IMR-90 (cell line): ENCODE measurements around the gene PHEX. TPM values are rescaled to one million over a fixed set of nuclear protein-coding genes. Genes with fewer than 3 reads are reported as not detected.

Experiments used
- ATAC-seq: fragments of 200-7000 bp; cut with Tn5 transposase; 2 replicates; pipeline ENCODE4 v1.9.1; 2020; ENCODE audit warnings: low read depth, mild to moderate bottlenecking, moderate library complexity
- BruUV-seq: library from RNA; stranded (reverse); fragments of 400-500 nt; replicated peaks from 2 replicates; lab custom pipeline; 2021; lab: Mats Ljungman, UMichigan
- CTCF ChIA-PET: fragments of 300-600 bp; formaldehyde crosslinking; extraction: SDS; loops from one replicate; lab custom pipeline; 2021; ENCODE audit warnings: antibody characterized with exemption; lab: Yijun Ruan, JAX
- POLR2A ChIA-PET: fragments of 300-600 bp; sonication (Branson Sonifier 250); formaldehyde crosslinking; loops from one replicate; lab custom pipeline; 2022; ENCODE audit warnings: antibody characterized with exemption; ENCODE audit not compliant: unreplicated experiment; lab: Charles Lee
- DNase-seq: peaks from one replicate; pipeline ENCODE4 v3.0.0; 2013
- H2AFZ ChIP-seq: replicated peaks from 2 replicates; pipeline ENCODE3; 2013; ENCODE audit warnings: low read length, mild to moderate bottlenecking; ENCODE audit not compliant: poor library complexity
- H2AK5ac ChIP-seq: 2 replicates; pipeline ENCODE4 v1.6.1; 2013; ENCODE audit warnings: low read depth, low read length, inconsistent platforms
- H2AK9ac ChIP-seq: replicated peaks from 2 replicates; pipeline ENCODE3; 2013; ENCODE audit warnings: mild to moderate bottlenecking, low read depth, low read length, moderate library complexity; ENCODE audit not compliant: poor library complexity
- H2BK120ac ChIP-seq: 2 replicates; pipeline ENCODE4 v1.6.1; 2013; ENCODE audit warnings: low read depth, low read length, inconsistent platforms
- H2BK15ac ChIP-seq: 3 replicates; pipeline ENCODE4 v1.6.1; 2013; ENCODE audit warnings: low read depth, low read length, inconsistent platforms
- H2BK20ac ChIP-seq: 2 replicates; pipeline ENCODE4 v1.6.1; 2013; ENCODE audit warnings: low read depth, mild to moderate bottlenecking, inconsistent platforms, low read length, moderate library complexity
- H2BK5ac ChIP-seq: 2 replicates; pipeline ENCODE4 v1.6.1; 2013; ENCODE audit warnings: mild to moderate bottlenecking, low read depth, low read length, inconsistent platforms; ENCODE audit not compliant: poor library complexity, severe bottlenecking
- H3K14ac ChIP-seq: replicated peaks from 2 replicates; pipeline ENCODE4 v1.6.1; 2013; ENCODE audit warnings: low read depth, low read length, inconsistent platforms
- H3K18ac ChIP-seq: 2 replicates; pipeline ENCODE4 v1.6.1; 2013; ENCODE audit warnings: low read depth, low read length, control low read depth
- H3K23ac ChIP-seq: 2 replicates; pipeline ENCODE4 v1.6.1; 2013; ENCODE audit warnings: low read depth, low read length, inconsistent platforms
- H3K27ac ChIP-seq: 2 replicates; pipeline ENCODE4 v1.5.1; 2013; ENCODE audit warnings: mild to moderate bottlenecking, control low read depth, low read length; ENCODE audit not compliant: insufficient read depth
- H3K27me3 ChIP-seq: 2 replicates; pipeline ENCODE4 v1.6.1; 2013; ENCODE audit warnings: low read length; ENCODE audit not compliant: control insufficient read depth, insufficient read depth
- H3K36me3 ChIP-seq: 2 replicates; pipeline ENCODE4 v1.6.1; 2013; ENCODE audit warnings: low read length, mixed read lengths; ENCODE audit not compliant: control insufficient read depth, insufficient read depth
- H3K4ac ChIP-seq: 2 replicates; pipeline ENCODE4 v1.6.1; 2013; ENCODE audit warnings: low read depth, low read length, inconsistent platforms
- H3K4me1 ChIP-seq: 2 replicates; pipeline ENCODE4 v1.6.1; 2013; ENCODE audit warnings: low read length, mixed read lengths; ENCODE audit not compliant: control insufficient read depth, insufficient read depth
- H3K4me2 ChIP-seq: 2 replicates; pipeline ENCODE4 v1.6.1; 2013; ENCODE audit warnings: low read depth, mild to moderate bottlenecking, control low read depth, low read length, moderate library complexity
- H3K4me3 ChIP-seq: 2 replicates; pipeline ENCODE4 v1.5.1; 2013; ENCODE audit warnings: low read depth, mild to moderate bottlenecking, control low read depth, low read length, moderate library complexity; ENCODE audit not compliant: insufficient read depth
- H3K56ac ChIP-seq: 2 replicates; pipeline ENCODE4 v1.6.1; 2013; ENCODE audit warnings: low read length, inconsistent platforms; ENCODE audit not compliant: insufficient read depth; ENCODE audit errors: extremely low read depth
- H3K79me1 ChIP-seq, 2 experiments: 2 replicates each; pipeline ENCODE4 v1.6.1; 2013; ENCODE audit warnings: low read length in 2 of 2, inconsistent platforms in 1 of 2, low read depth in 1 of 2
- H3K9ac ChIP-seq: 2 replicates; pipeline ENCODE4 v1.6.1; 2013; ENCODE audit warnings: low read depth, low read length, control low read depth
- H3K9me1 ChIP-seq: 2 replicates; pipeline ENCODE4 v1.6.1; 2013; ENCODE audit warnings: low read length, inconsistent platforms; ENCODE audit not compliant: insufficient read depth
- H3K9me3 ChIP-seq: 2 replicates; pipeline ENCODE4 v1.6.1; 2013; ENCODE audit warnings: low read length; ENCODE audit not compliant: control insufficient read depth, insufficient read depth
- H4K20me1 ChIP-seq: 2 replicates; pipeline ENCODE4 v1.6.1; 2013; ENCODE audit warnings: low read length, inconsistent platforms; ENCODE audit not compliant: insufficient read depth
- H4K5ac ChIP-seq: 2 replicates; pipeline ENCODE4 v1.6.1; 2013; ENCODE audit warnings: mild to moderate bottlenecking, low read depth, low read length, control low read depth
- H4K8ac ChIP-seq, 2 experiments: 2 replicates each; pipeline ENCODE4 v1.6.1; 2013; ENCODE audit warnings: low read depth in 2 of 2, low read length in 2 of 2, control low read depth in 1 of 2, inconsistent platforms in 1 of 2
- H4K91ac ChIP-seq: 2 replicates; pipeline ENCODE4 v1.6.1; 2013; ENCODE audit warnings: low read depth, low read length, inconsistent platforms; ENCODE audit not compliant: insufficient read depth
- BHLHE40 ChIP-seq: fragments of 150-350 bp; IDR thresholded peaks from 2 replicates; pipeline ENCODE4 v1.6.1; 2016; ENCODE audit warnings: mild to moderate bottlenecking, low read depth, low read length
- CEBPB ChIP-seq: IDR thresholded peaks from 2 replicates; pipeline ENCODE4 v1.6.1; 2012; ENCODE audit warnings: low read depth, low read length, improper control_type of control experiment
- CHD1 ChIP-seq: IDR thresholded peaks from 2 replicates; pipeline ENCODE4 v1.6.1; 2012; ENCODE audit warnings: low read depth, low read length, improper control_type of control experiment
- ELK1 ChIP-seq: fragments of 150-350 bp; IDR thresholded peaks from 2 replicates; pipeline ENCODE4 v1.6.1; 2016; ENCODE audit warnings: low read depth, mild to moderate bottlenecking, low read length, moderate library complexity, borderline replicate concordance
- FOS ChIP-seq: fragments of 150-350 bp; IDR thresholded peaks from 2 replicates; pipeline ENCODE4 v1.6.1; 2016; ENCODE audit warnings: low read depth, low read length
- MAFK ChIP-seq: IDR thresholded peaks from 2 replicates; pipeline ENCODE4 v1.6.1; 2012; ENCODE audit warnings: low read depth, low read length, improper control_type of control experiment
- MAZ ChIP-seq: IDR thresholded peaks from 2 replicates; pipeline ENCODE4 v1.6.1; 2012; ENCODE audit warnings: low read depth, mild to moderate bottlenecking, low read length, improper control_type of control experiment, moderate library complexity, borderline replicate concordance
- MXI1 ChIP-seq: IDR thresholded peaks from 2 replicates; pipeline ENCODE4 v1.6.1; 2012; ENCODE audit warnings: low read depth, mild to moderate bottlenecking, low read length, moderate library complexity, borderline replicate concordance
- NFE2L2 ChIP-seq: fragments of 150-350 bp; IDR thresholded peaks from 2 replicates; pipeline ENCODE4 v1.6.1; 2016; ENCODE audit warnings: low read depth, mild to moderate bottlenecking, low read length
- POLR2A ChIP-seq: IDR thresholded peaks from 2 replicates; pipeline ENCODE4 v1.6.1; 2012; ENCODE audit warnings: mild to moderate bottlenecking, low read depth, low read length
- RAD21 ChIP-seq: IDR thresholded peaks from 2 replicates; pipeline ENCODE4 v1.6.1; 2012; ENCODE audit warnings: low read length, improper control_type of control experiment
- RCOR1 ChIP-seq: IDR thresholded peaks from 2 replicates; pipeline ENCODE4 v1.6.1; 2012; ENCODE audit warnings: mild to moderate bottlenecking, low read length, improper control_type of control experiment; ENCODE audit not compliant: insufficient replicate concordance
- RFX5 ChIP-seq: IDR thresholded peaks from 2 replicates; pipeline ENCODE4 v1.8.0; 2012; ENCODE audit warnings: low read depth, mild to moderate bottlenecking, low read length, moderate library complexity
- SMC3 ChIP-seq: fragments of 150-350 bp; IDR thresholded peaks from 2 replicates; pipeline ENCODE4 v1.6.1; 2016; ENCODE audit warnings: low read depth, mild to moderate bottlenecking, antibody characterized with exemption, low read length, moderate library complexity
- USF2 ChIP-seq: fragments of 150-350 bp; IDR thresholded peaks from 2 replicates; pipeline ENCODE4 v1.6.1; 2017; ENCODE audit warnings: mild to moderate bottlenecking, antibody characterized with exemption, low read length, low read depth
- WGBS, 2 experiments: methylation state at CpG; one replicate each; pipeline versions ENCODE4 v1.1.5 to v1.1.7; 2013; ENCODE audit warnings: missing lambda C conversion rate in 2 of 2; ENCODE audit not compliant: insufficient read length in 1 of 2; ENCODE audit errors: extremely low coverage in 2 of 2; 5-methylcytosine and 5-hydroxymethylcytosine counted together
- dilution Hi-C: fragments of 300-500 bp; cut with HindIII; formaldehyde crosslinking; loops from one replicate; pipeline ENCODE4 v1.14.3; 2018; ENCODE audit warnings: low sequenced_read_pairs; ENCODE audit not compliant: unreplicated experiment
- in situ Hi-C: fragments of 300-500 bp; cut with MboI; formaldehyde crosslinking; loops from 3 replicates; pipeline ENCODE4 v1.14.3; 2019; ENCODE audit warnings: low sequenced_read_pairs, inconsistent platforms, mixed read lengths
- intact Hi-C: fragments of 100-400 bp; cut with micrococcal nuclease; formaldehyde crosslinking; loops from 2 replicates; pipeline ENCODE4 v1.10.0; 2022
- polyA plus RNA-seq, 3 experiments: library from polyadenylated mRNA; depleted of rRNA; stranded (reverse); fragments of >200 nt; gene quantifications; 2 replicates each; pipeline ENCODE4 v1.2.3, GENCODE V29; 2012; ENCODE audit warnings: low replicate concordance in 1 of 3
- total RNA-seq: library from RNA; depleted of rRNA; stranded (reverse); fragments of >200 nt; gene quantifications from 2 replicates; pipeline ENCODE4 v1.2.3, GENCODE V29; 2012
- TF ChIP-seq, protein P1 (sequence below): conservative IDR thresholded peaks from 2 replicates; pipeline ENCODE4 v1.5.1; 2012; ENCODE audit warnings: mild to moderate bottlenecking, low read depth, low read length, improper control_type of control experiment

Gene PHEX
- total and polyA plus RNA-seq, 2 of the 4 experiments (the other 2 are of a cell fraction) = 0.10 to 0.18 TPM

GRCh38 chrX:22032506-22032905 lies 381 bp downstream of the PHEX start:
- Histone ChIP-seq H3K4me2 (no peak overlapping the region), H4K91ac (no peak overlapping the region), H3K56ac (no peak overlapping the region), H3K36me3 (no peaks in the 10 kb centered on the region), H4K5ac (no peak overlapping the region), H3K18ac (no peak overlapping the region), H3K9me1 (no peaks in the 10 kb centered on the region), H4K20me1 (no peaks in the 10 kb centered on the region), H3K4me1 (no peaks in the 10 kb centered on the region), H3K27me3 (no peaks in the 10 kb centered on the region), H2AK9ac (no peak overlapping the region), H2AFZ (no peak overlapping the region), H3K79me1 (no peaks in the 10 kb centered on the region), H2BK120ac (no peak overlapping the region), H4K8ac (no peak overlapping the region), H2BK15ac (no peak overlapping the region), H3K9me3 (no peaks in the 10 kb centered on the region), H3K9ac (no peak overlapping the region), H3K4ac (no peak overlapping the region), H2AK5ac (no peak overlapping the region), H3K27ac (no peak overlapping the region), H2BK5ac (no peak overlapping the region), H3K4me3 (no peak overlapping the region), H3K14ac (no peak overlapping the region), H3K23ac (no peak overlapping the region), H2BK20ac (no peak overlapping the region)
- 29% methylated on average over 2 of the region's 6 CpGs; no CpG with 5 or more reads in 1 of the 2 experiments for WGBS, 2 experiments
- in situ Hi-C loops = no loop called here
- POLR2A ChIA-PET = no interaction called here
- ATAC-seq (no peak), DNase-seq (no peak)
- CTCF ChIA-PET = no interaction called here
- no TSS peak for BruUV-seq
- intact Hi-C loops = no loop called here
- TF ChIP-seq ELK1 = no peak
- no peak for TF ChIP-seq NFE2L2
- TF ChIP-seq USF2 = no peak
- no peak for TF ChIP-seq MAZ
- no peak for TF ChIP-seq MXI1
- TF ChIP-seq POLR2A = no peak
- no peak for TF ChIP-seq RCOR1
- TF ChIP-seq FOS = no peak
- no peak for TF ChIP-seq BHLHE40
- TF ChIP-seq RAD21 = no peak
- TF ChIP-seq CHD1 = no peak
- TF ChIP-seq, protein P1, sequence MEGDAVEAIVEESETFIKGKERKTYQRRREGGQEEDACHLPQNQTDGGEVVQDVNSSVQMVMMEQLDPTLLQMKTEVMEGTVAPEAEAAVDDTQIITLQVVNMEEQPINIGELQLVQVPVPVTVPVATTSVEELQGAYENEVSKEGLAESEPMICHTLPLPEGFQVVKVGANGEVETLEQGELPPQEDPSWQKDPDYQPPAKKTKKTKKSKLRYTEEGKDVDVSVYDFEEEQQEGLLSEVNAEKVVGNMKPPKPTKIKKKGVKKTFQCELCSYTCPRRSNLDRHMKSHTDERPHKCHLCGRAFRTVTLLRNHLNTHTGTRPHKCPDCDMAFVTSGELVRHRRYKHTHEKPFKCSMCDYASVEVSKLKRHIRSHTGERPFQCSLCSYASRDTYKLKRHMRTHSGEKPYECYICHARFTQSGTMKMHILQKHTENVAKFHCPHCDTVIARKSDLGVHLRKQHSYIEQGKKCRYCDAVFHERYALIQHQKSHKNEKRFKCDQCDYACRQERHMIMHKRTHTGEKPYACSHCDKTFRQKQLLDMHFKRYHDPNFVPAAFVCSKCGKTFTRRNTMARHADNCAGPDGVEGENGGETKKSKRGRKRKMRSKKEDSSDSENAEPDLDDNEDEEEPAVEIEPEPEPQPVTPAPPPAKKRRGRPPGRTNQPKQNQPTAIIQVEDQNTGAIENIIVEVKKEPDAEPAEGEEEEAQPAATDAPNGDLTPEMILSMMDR = no peak
- TF ChIP-seq RFX5 = no peak
- TF ChIP-seq MAFK = no peak
- TF ChIP-seq SMC3 = no peak
- TF ChIP-seq CEBPB = no peak
- dilution Hi-C loops = no loop called here
